ENCODE measurements around the gene MBNL1. TPM values are rescaled to one million over a fixed set of nuclear protein-coding genes. Genes with fewer than 3 reads are reported as not detected.
"Not testable (repeated sequence)": the region's sequence is repeated elsewhere in the genome, so short reads cannot be mapped to it uniquely, and the experiment has no call there.

Gene MBNL1
- total RNA-seq, 1 experiment from 2014 or later: 201 TPM

GRCh38 chr3:152319831-152320617 lies 51.3 kb downstream of the MBNL1 start:
- no peak for DNase-seq (ENCODE audit: low read depth)

- DNase-seq (ENCODE audit: low read depth): no peak
Observed at GRCh38 chr3:152321200-152321954, 52.6 kb downstream of the MBNL1 start.

- no peak for DNase-seq (ENCODE audit: low read depth)
Observed at GRCh38 chr3:152321955-152322377, 53.2 kb downstream of the MBNL1 start.

GRCh38 chr3:152322756-152323155 lies 54.0 kb downstream of the MBNL1 start:
- DNase-seq (ENCODE audit: low read depth): no peak

- no peak for DNase-seq (ENCODE audit: low read depth)
Observed at GRCh38 chr3:152323834-152324233, 55.1 kb downstream of the MBNL1 start.

- no peak for DNase-seq (ENCODE audit: low read depth)
Observed at GRCh38 chr3:152325136-152325535, 56.4 kb downstream of the MBNL1 start.

- no peak for DNase-seq (ENCODE audit: low read depth)
Observed at GRCh38 chr3:152327203-152327602, 58.5 kb downstream of the MBNL1 start.

- peak; percentile 94 for DNase-seq (ENCODE audit: low read depth)
Observed at GRCh38 chr3:152328841-152329240, 60.1 kb downstream of the MBNL1 start.

- DNase-seq (ENCODE audit: low read depth): no peak
Observed at GRCh38 chr3:152330559-152330958, 61.8 kb downstream of the MBNL1 start.

GRCh38 chr3:152331018-152331541 lies 62.4 kb downstream of the MBNL1 start:
- peak; percentile 98 for DNase-seq (ENCODE audit: low read depth)

- DNase-seq (ENCODE audit: low read depth): no peak
Observed at GRCh38 chr3:152331998-152332397, 63.3 kb downstream of the MBNL1 start.

GRCh38 chr3:152333928-152334327 lies 65.2 kb downstream of the MBNL1 start:
- DNase-seq (ENCODE audit: low read depth): no peak

GRCh38 chr3:152334761-152335160 lies 66.0 kb downstream of the MBNL1 start:
- no peak for DNase-seq (ENCODE audit: low read depth)

GRCh38 chr3:152335273-152335672 lies 66.5 kb downstream of the MBNL1 start:
- no peak for DNase-seq (ENCODE audit: low read depth)

- DNase-seq (ENCODE audit: low read depth): not testable (repeated sequence)
Observed at GRCh38 chr3:152337337-152337736, 68.6 kb downstream of the MBNL1 start.

- no peak for DNase-seq (ENCODE audit: low read depth)
Observed at GRCh38 chr3:152338159-152338720, 69.5 kb downstream of the MBNL1 start.

- DNase-seq (ENCODE audit: low read depth): no peak
Observed at GRCh38 chr3:152339881-152340505, 71.3 kb downstream of the MBNL1 start.

GRCh38 chr3:152345233-152345632 lies 76.5 kb downstream of the MBNL1 start:
- no peak for DNase-seq (ENCODE audit: low read depth)

GRCh38 chr3:152346058-152346457 lies 77.3 kb downstream of the MBNL1 start:
- no peak for DNase-seq (ENCODE audit: low read depth)

GRCh38 chr3:152346740-152347139 lies 78.0 kb downstream of the MBNL1 start:
- DNase-seq (ENCODE audit: low read depth): peak; percentile 52

- peak; percentile 63 for DNase-seq (ENCODE audit: low read depth)
Observed at GRCh38 chr3:152348436-152349177, 79.9 kb downstream of the MBNL1 start.

Measured in M059J (cell line).